DOHH2 (cell line): ENCODE data around the gene INPP4A.
"Not testable (repeated sequence)": the region's sequence is repeated elsewhere in the genome, so short reads cannot be mapped to it uniquely, and the experiment has no call there.

Source experiments
- H3F3A ChIP-seq: fragments of 200-600 bp; sonication (generic), shearing (Covaris generic); 2 replicates; pipeline ENCODE4 v1.6.0; 2016; ENCODE audit warnings: antibody characterized with exemption, mild to moderate bottlenecking; ENCODE audit not compliant: control insufficient read depth, insufficient read depth
- H3K27ac ChIP-seq: fragments of 200-600 bp; sonication (generic); 2 replicates; pipeline ENCODE4 v1.5.1; 2014; ENCODE audit warnings: low read depth, mild to moderate bottlenecking, low read length, moderate library complexity
- H3K27me3 ChIP-seq: fragments of 200-600 bp; sonication (generic); 2 replicates; pipeline ENCODE4 v1.6.1; 2014; ENCODE audit warnings: mild to moderate bottlenecking, low read length, mixed read lengths; ENCODE audit not compliant: control insufficient read depth
- H3K36me3 ChIP-seq: fragments of 200-600 bp; sonication (generic); 2 replicates; pipeline ENCODE4 v1.6.1; 2014; ENCODE audit warnings: mild to moderate bottlenecking, low read length, moderate library complexity, mixed read lengths; ENCODE audit not compliant: control insufficient read depth
- H3K4me1 ChIP-seq: fragments of 200-600 bp; sonication (generic); 2 replicates; pipeline ENCODE4 v1.6.1; 2014; ENCODE audit warnings: mild to moderate bottlenecking, low read length, mixed read lengths; ENCODE audit not compliant: control insufficient read depth
- H3K4me2 ChIP-seq: fragments of 200-600 bp; sonication (generic); 2 replicates; pipeline ENCODE4 v1.6.0; 2014; ENCODE audit warnings: mild to moderate bottlenecking, low read length, moderate library complexity
- H3K4me3 ChIP-seq: fragments of 200-600 bp; sonication (generic); 2 replicates; pipeline ENCODE4 v1.5.1; 2014; ENCODE audit warnings: mild to moderate bottlenecking, low read length, mixed read lengths
- H3K79me2 ChIP-seq: fragments of 200-600 bp; sonication (generic); 2 replicates; pipeline ENCODE4 v1.6.1; 2014; ENCODE audit warnings: mild to moderate bottlenecking, low read length, mixed read lengths; ENCODE audit not compliant: control insufficient read depth
- H3K9me2 ChIP-seq: fragments of 200-600 bp; sonication (generic); replicated peaks from 2 replicates; pipeline ENCODE4 v1.6.1; 2014; ENCODE audit warnings: mild to moderate bottlenecking, low read length, mixed read lengths; ENCODE audit not compliant: control insufficient read depth
- H3K9me3 ChIP-seq: fragments of 200-600 bp; sonication (generic); 2 replicates; pipeline ENCODE4 v1.6.1; 2014; ENCODE audit warnings: antibody characterized with exemption, low read length, mixed read lengths; ENCODE audit not compliant: control insufficient read depth, insufficient read depth
- H4K20me1 ChIP-seq: fragments of 200-600 bp; sonication (generic); 2 replicates; pipeline ENCODE4 v1.6.0; 2014; ENCODE audit warnings: low read depth, mild to moderate bottlenecking, antibody characterized with exemption, low read length, moderate library complexity; ENCODE audit not compliant: control insufficient read depth, insufficient read depth
- EZH2phosphoT487 ChIP-seq: fragments of 200-600 bp; sonication (generic); IDR thresholded peaks from 2 replicates; pipeline ENCODE4 v1.6.1; 2017; ENCODE audit warnings: borderline replicate concordance, mild to moderate bottlenecking, antibody characterized with exemption, low read length, moderate library complexity, mixed read lengths
- TF ChIP-seq, protein P1 (sequence below): fragments of 200-600 bp; sonication (generic); IDR thresholded peaks from one replicate; pipeline ENCODE4 v1.5.1; 2014; ENCODE audit warnings: antibody characterized with exemption, mild to moderate bottlenecking, low read depth, low read length; ENCODE audit not compliant: poor library complexity, severe bottlenecking

INPP4A gene

DNA sequence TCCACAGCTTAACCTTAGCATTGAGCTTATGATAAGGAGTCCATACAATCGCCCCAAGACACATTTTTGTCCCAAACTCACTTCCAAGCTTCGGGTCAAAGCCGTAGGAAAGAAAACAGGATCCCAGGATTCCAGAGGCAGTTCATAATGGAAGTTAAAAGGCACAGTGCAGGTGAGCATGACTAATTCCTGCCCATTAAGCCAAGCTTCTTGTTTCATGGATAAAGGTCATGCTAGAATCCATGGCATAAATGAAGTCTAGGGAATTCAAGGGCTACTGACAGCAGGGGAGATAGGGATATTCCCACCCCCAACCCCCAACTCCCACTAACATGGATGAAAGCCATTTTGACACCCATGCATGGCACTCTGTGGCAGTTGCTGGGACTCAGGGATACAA is 10.2 kb upstream of the INPP4A start:
- no peaks in the 10 kb centered on the region for H3K79me2 ChIP-seq
- H3K36me3 ChIP-seq = no peaks in the 10 kb centered on the region
- H3F3A ChIP-seq = no peaks in the 10 kb centered on the region
- no peaks in the 10 kb centered on the region for H3K4me1 ChIP-seq
- no peak overlapping the region for H3K27ac ChIP-seq
- no peak overlapping the region for H3K4me2 ChIP-seq
- peaks cover 6% of the 10 kb centered on the region; the same call in 1 of the 2 replicates for H3K9me3 ChIP-seq
- H3K9me2 ChIP-seq = no peaks in the 10 kb centered on the region
- peaks cover 12% of the 10 kb centered on the region for H3K27me3 ChIP-seq
- no peak overlapping the region for H3K4me3 ChIP-seq
- no peaks in the 10 kb centered on the region for H4K20me1 ChIP-seq
- TF ChIP-seq, protein P1, sequence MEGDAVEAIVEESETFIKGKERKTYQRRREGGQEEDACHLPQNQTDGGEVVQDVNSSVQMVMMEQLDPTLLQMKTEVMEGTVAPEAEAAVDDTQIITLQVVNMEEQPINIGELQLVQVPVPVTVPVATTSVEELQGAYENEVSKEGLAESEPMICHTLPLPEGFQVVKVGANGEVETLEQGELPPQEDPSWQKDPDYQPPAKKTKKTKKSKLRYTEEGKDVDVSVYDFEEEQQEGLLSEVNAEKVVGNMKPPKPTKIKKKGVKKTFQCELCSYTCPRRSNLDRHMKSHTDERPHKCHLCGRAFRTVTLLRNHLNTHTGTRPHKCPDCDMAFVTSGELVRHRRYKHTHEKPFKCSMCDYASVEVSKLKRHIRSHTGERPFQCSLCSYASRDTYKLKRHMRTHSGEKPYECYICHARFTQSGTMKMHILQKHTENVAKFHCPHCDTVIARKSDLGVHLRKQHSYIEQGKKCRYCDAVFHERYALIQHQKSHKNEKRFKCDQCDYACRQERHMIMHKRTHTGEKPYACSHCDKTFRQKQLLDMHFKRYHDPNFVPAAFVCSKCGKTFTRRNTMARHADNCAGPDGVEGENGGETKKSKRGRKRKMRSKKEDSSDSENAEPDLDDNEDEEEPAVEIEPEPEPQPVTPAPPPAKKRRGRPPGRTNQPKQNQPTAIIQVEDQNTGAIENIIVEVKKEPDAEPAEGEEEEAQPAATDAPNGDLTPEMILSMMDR = no peak
- TF ChIP-seq EZH2phosphoT487 = no peak

DNA sequence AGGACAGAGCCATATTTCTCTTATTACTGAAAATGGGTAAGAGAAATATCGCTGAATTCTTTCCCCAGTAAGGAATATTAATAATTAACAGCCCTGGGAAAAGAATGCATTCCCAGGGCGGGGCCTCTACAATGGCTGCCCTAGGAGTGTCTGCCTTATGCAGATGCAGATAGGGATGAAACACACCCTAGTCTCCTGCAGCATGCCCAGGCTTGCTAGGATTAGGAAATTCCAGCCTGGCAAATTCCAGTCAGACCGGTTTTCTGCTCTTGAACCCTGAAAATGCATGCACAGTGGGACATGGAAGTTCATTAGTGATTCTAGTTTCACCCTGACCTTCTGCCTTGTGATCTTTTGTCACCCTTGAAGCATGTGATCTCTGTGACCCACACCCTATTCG is 9.0 kb upstream of the INPP4A start:
- H3K4me2 ChIP-seq, H3K4me1 ChIP-seq, H3K36me3 ChIP-seq, H4K20me1 ChIP-seq, H3K79me2 ChIP-seq, H3K9me3 ChIP-seq, H3F3A ChIP-seq, H3K4me3 ChIP-seq, H3K9me2 ChIP-seq, H3K27ac ChIP-seq: not testable (repeated sequence)
- H3K27me3 ChIP-seq = peaks cover 19% of the 10 kb centered on the region

DNA sequence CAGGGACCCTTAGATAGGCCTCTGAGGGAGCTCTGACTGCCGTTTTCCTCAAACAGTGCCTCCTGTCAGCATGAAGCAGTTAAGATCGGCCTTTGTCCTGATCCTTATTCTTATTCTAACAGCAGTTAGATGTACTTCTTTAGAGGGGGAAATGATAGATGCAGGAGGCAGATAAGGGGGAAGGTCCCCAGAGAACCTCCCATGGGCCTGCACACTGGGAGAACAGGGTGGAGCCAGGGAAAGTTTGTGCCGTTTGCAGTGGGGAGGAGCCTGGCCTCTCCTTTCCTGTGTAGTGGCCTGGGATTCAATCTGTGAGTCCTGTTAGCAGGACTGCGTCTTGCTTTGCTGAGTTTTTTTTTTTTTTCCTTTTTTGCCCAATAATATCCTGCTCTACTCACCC is 7.9 kb upstream of the INPP4A start:
- Histone ChIP-seq H4K20me1 (no peaks in the 10 kb centered on the region), H3K27ac (no peak overlapping the region), H3K4me2 (no peak overlapping the region), H3K9me2 (no peaks in the 10 kb centered on the region), H3K4me1 (no peaks in the 10 kb centered on the region), H3K79me2 (no peaks in the 10 kb centered on the region), H3K9me3 (peaks cover 6% of the 10 kb centered on the region; the same call in 1 of the 2 replicates), H3K4me3 (no peak overlapping the region), H3K36me3 (no peaks in the 10 kb centered on the region), H3K27me3 (peaks cover 19% of the 10 kb centered on the region), H3F3A (no peaks in the 10 kb centered on the region)
- TF ChIP-seq, protein P1 = no peak
- TF ChIP-seq EZH2phosphoT487 = no peak

DNA sequence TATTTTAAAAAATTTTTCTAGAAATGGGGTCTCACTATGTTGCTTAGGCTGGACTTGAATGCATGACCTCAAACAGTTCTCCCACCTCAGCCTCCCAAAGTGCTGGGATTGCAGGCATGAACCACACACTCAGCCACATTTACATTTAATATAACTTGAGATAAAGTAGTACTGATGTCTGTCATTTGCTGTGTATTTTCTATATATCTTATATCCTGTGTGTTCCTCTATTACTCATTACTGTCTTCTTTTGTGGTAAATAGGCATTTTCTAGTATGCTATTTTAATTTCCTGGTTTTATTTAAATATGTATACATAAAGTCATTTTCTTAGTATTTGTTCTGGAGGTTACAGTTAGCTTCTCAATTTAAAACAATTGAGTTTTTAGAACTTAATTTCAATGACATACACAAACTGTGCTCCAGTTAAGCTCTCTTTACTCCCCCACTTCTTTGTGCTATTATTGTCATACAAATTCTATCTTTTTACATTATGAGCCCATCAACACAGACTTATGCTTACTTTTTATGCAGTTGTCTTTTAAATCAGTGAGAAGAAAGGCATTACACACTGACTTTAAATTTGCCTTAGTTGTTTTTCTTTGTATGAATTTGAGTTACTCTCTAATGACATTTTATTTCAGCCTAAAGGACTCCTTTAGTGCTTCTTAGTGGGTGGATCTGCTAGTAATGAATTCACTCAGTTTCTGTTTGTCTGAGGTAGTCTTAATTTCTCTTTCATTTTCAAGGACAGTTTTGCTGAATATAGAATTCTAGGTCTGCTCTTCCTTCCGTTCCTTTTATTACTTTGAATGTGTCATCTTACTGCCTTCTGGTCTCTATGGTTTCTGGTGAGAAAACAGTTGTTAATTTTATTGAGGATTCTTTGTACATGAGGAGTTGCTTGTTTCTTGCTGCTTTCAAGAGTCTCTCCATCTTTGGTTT is 6.2 kb upstream of the INPP4A start:
- no peaks in the 10 kb centered on the region for H4K20me1 ChIP-seq
- H3K9me3 ChIP-seq = peaks cover under 1% of the 10 kb centered on the region; the same call in 1 of the 2 replicates
- peaks cover 19% of the 10 kb centered on the region for H3K27me3 ChIP-seq
- no peak overlapping the region for H3K27ac ChIP-seq
- H3F3A ChIP-seq = no peaks in the 10 kb centered on the region
- no peaks in the 10 kb centered on the region for H3K4me1 ChIP-seq
- no peak overlapping the region for H3K4me3 ChIP-seq
- H3K9me2 ChIP-seq = no peaks in the 10 kb centered on the region
- no peaks in the 10 kb centered on the region for H3K36me3 ChIP-seq
- no peaks in the 10 kb centered on the region for H3K79me2 ChIP-seq
- TF ChIP-seq EZH2phosphoT487 = no peak
- TF ChIP-seq, protein P1 = no peak
- no peak overlapping the region for H3K4me2 ChIP-seq
